ENCODE measurements around the gene E2F8.

The E2F8 gene

GRCh38 chr11:19201737-19202605 lies 38.8 kb downstream of the E2F8 start, which contains the start of gene CSRP3:
CSRP3 (minus strand) TSS chr11:19201983; CDS start chr11:19192448, 9,535 bp downstream.
- Histone ChIP-seq H3K36me3 (ENCODE audit: control insufficient read depth, insufficient read depth, low read length) (no peaks in the 10 kb centered on the region), H3K4me1 (ENCODE audit: control insufficient read depth, insufficient read depth, low read length) (no peaks in the 10 kb centered on the region), H3K9me3 (ENCODE audit: control insufficient read depth, insufficient read depth, low read length) (no peaks in the 10 kb centered on the region), H3K27ac (ENCODE audit: low read length) (no peak within 1 kb of the TSS), H3K27me3 (ENCODE audit: control insufficient read depth, insufficient read depth, low read length) (no peaks in the 10 kb centered on the region), H3K4me3 (ENCODE audit: low read length) (no peak within 1 kb of the TSS)
- no CpG with 5 or more reads among the region's 7 CpGs for WGBS (ENCODE audit: insufficient coverage, insufficient read length)
- DNase-seq (ENCODE audit: low read depth, low spot score) = no peak

DNA sequence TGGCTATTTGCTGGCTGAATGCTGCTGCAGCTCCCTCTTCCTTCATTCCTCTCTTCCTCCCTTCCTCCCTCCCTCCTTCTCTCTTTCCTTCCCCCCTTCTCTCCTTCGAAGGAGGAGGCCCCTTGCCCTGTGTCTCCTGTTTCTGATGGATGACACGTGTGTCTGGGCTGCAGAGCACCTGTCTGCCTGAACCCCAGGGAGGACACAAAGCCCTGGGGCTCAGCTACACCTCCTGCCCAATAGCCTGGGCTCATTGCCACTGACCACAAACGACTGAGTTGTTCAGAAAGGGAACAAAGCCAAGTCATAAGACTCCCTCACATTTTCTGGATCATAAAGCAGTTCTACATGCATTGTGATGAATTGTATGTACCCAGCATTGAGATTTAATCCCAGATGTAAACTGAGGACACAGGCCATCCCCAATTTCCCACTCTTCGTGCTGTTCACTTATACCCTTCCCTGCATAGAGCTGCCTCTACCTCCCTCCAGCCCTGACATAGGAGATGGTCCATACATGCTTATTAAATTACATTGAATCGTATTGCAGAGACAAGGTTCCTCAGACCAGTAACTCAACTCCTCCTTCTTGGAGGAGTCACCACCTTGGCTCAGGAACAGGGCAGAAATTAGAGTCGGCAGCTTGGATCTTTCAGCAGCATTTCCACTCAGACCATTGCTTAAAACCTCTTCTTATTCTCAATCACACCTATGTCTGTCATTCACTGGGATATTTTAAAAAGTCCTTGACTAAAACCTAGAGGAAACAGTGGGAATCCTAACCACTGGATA lies 40.1 kb downstream of the E2F8 start:
- H3K36me3 ChIP-seq (ENCODE audit: control insufficient read depth, insufficient read depth, low read length) = no peaks in the 10 kb centered on the region
- WGBS (ENCODE audit: insufficient coverage, insufficient read length) = no CpG with 5 or more reads among the region's 6 CpGs
- H3K4me3 ChIP-seq (ENCODE audit: low read length) = no peak overlapping the region
- H3K27me3 ChIP-seq (ENCODE audit: control insufficient read depth, insufficient read depth, low read length) = no peaks in the 10 kb centered on the region
- no peaks in the 10 kb centered on the region for H3K9me3 ChIP-seq (ENCODE audit: control insufficient read depth, insufficient read depth, low read length)
- no peak overlapping the region for H3K27ac ChIP-seq (ENCODE audit: low read length)
- H3K4me1 ChIP-seq (ENCODE audit: control insufficient read depth, insufficient read depth, low read length) = no peaks in the 10 kb centered on the region
- no peak for DNase-seq (ENCODE audit: low read depth, low spot score)

- no peaks in the 10 kb centered on the region for H3K27me3 ChIP-seq (ENCODE audit: control insufficient read depth, insufficient read depth, low read length)
- H3K4me1 ChIP-seq (ENCODE audit: control insufficient read depth, insufficient read depth, low read length) = no peaks in the 10 kb centered on the region
- no CpG with 5 or more reads among the region's 3 CpGs for WGBS (ENCODE audit: insufficient coverage, insufficient read length)
- no peaks in the 10 kb centered on the region for H3K9me3 ChIP-seq (ENCODE audit: control insufficient read depth, insufficient read depth, low read length)
- no peak for DNase-seq (ENCODE audit: low read depth, low spot score)
- no peaks in the 10 kb centered on the region for H3K36me3 ChIP-seq (ENCODE audit: control insufficient read depth, insufficient read depth, low read length)
- no peak overlapping the region for H3K27ac ChIP-seq (ENCODE audit: low read length)
- no peak overlapping the region for H3K4me3 ChIP-seq (ENCODE audit: low read length)
Observed at GRCh38 chr11:19199771-19200170, 41.0 kb downstream of the E2F8 start.

DNA sequence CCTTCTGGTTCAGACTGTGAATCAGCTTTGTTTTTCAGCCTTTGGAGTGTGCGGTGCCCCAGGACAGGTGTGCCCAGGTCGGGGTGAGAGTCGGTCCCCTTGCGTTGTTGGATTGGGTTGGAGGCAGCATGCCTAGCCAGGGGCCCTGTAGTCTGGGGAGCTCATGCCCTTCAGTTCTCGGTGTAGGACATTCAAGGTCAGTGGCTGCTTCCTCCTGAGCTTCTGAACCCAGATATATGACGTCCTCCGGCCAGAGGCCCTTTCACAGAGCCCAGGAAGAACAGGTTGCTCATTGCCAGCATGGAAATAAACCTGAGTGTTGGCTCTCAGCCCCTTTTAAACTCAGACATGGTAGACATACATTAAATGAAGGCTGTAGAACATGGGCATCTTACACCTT lies 41.7 kb downstream of the E2F8 start:
- H3K36me3 ChIP-seq (ENCODE audit: control insufficient read depth, insufficient read depth, low read length) = no peaks in the 10 kb centered on the region
- H3K27me3 ChIP-seq (ENCODE audit: control insufficient read depth, insufficient read depth, low read length) = no peaks in the 10 kb centered on the region
- H3K9me3 ChIP-seq (ENCODE audit: control insufficient read depth, insufficient read depth, low read length) = no peaks in the 10 kb centered on the region
- DNase-seq (ENCODE audit: low read depth, low spot score) = no peak
- H3K27ac ChIP-seq (ENCODE audit: low read length) = no peak overlapping the region
- no peak overlapping the region for H3K4me3 ChIP-seq (ENCODE audit: low read length)
- WGBS (ENCODE audit: insufficient coverage, insufficient read length) = no CpG with 5 or more reads among the region's 7 CpGs
- H3K4me1 ChIP-seq (ENCODE audit: control insufficient read depth, insufficient read depth, low read length) = no peaks in the 10 kb centered on the region

GRCh38 chr11:19196432-19196831 lies 44.3 kb downstream of the E2F8 start:
- H3K36me3 ChIP-seq (ENCODE audit: control insufficient read depth, insufficient read depth, low read length) = no peaks in the 10 kb centered on the region
- no CpG with 5 or more reads among the region's 6 CpGs for WGBS (ENCODE audit: insufficient coverage, insufficient read length)

DNA sequence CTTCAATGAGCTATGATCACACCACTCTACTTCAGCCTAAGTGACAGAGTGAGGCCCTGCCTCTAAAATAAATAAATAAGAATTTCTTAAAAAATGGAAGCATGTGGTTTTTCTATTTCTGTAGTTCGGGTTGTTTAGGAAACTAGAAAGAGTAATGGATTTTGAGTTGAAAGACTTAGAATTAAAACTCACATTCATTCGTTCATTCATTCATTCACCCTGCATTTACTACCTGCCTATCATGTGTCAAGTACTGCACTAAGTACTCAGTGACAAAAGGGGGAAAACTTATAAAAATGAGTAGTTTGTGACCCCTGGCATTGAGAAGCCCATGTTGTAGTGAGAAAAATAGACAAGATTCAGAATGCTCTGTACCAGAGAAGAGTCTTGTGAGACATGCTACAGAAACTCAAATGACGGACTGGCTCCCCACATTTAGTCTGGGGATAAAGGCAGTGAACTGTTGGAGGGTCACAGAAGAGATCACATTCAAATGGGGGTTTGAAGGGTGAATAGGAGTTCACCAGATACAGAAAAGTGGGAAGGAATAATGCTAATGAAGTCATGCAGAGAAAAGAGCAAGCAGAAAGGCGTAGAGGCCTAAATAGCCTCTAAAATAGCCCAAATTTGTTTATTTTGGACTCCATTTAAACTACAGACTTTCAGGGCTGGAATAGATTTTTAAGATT lies 46.0 kb downstream of the E2F8 start:
- no peaks in the 10 kb centered on the region for H3K27me3 ChIP-seq (ENCODE audit: control insufficient read depth, insufficient read depth, low read length)
- no peak overlapping the region for H3K27ac ChIP-seq (ENCODE audit: low read length)
- no peaks in the 10 kb centered on the region for H3K9me3 ChIP-seq (ENCODE audit: control insufficient read depth, insufficient read depth, low read length)
- H3K4me1 ChIP-seq (ENCODE audit: control insufficient read depth, insufficient read depth, low read length) = no peaks in the 10 kb centered on the region
- no peak overlapping the region for H3K4me3 ChIP-seq (ENCODE audit: low read length)
- no CpG with 5 or more reads among the region's 4 CpGs for WGBS (ENCODE audit: insufficient coverage, insufficient read length)
- H3K36me3 ChIP-seq (ENCODE audit: control insufficient read depth, insufficient read depth, low read length) = no peaks in the 10 kb centered on the region
- no peak for DNase-seq (ENCODE audit: low read depth, low spot score)

More at GRCh38 chr11:19196432-19196831, 44.3 kb downstream of the E2F8 start:
- no peak for DNase-seq (ENCODE audit: low read depth, low spot score)
- Histone ChIP-seq H3K9me3 (ENCODE audit: control insufficient read depth, insufficient read depth, low read length) (no peaks in the 10 kb centered on the region), H3K27ac (ENCODE audit: low read length) (no peak overlapping the region), H3K4me1 (ENCODE audit: control insufficient read depth, insufficient read depth, low read length) (no peaks in the 10 kb centered on the region), H3K27me3 (ENCODE audit: control insufficient read depth, insufficient read depth, low read length) (no peaks in the 10 kb centered on the region), H3K4me3 (ENCODE audit: low read length) (no peak overlapping the region)

- Histone ChIP-seq H3K4me3 (ENCODE audit: low read length) (no peak overlapping the region), H3K9me3 (ENCODE audit: control insufficient read depth, insufficient read depth, low read length) (no peaks in the 10 kb centered on the region), H3K4me1 (ENCODE audit: control insufficient read depth, insufficient read depth, low read length) (no peaks in the 10 kb centered on the region), H3K27me3 (ENCODE audit: control insufficient read depth, insufficient read depth, low read length) (no peaks in the 10 kb centered on the region), H3K27ac (ENCODE audit: low read length) (no peak overlapping the region), H3K36me3 (ENCODE audit: control insufficient read depth, insufficient read depth, low read length) (no peaks in the 10 kb centered on the region)
- DNase-seq (ENCODE audit: low read depth, low spot score) = no peak
- no CpG with 5 or more reads among the region's 2 CpGs for WGBS (ENCODE audit: insufficient coverage, insufficient read length)
Observed at GRCh38 chr11:19193916-19194315, 46.8 kb downstream of the E2F8 start.

- no peak overlapping the region for H3K4me3 ChIP-seq (ENCODE audit: low read length)
- H3K4me1 ChIP-seq (ENCODE audit: control insufficient read depth, insufficient read depth, low read length) = no peaks in the 10 kb centered on the region
- no peaks in the 10 kb centered on the region for H3K27me3 ChIP-seq (ENCODE audit: control insufficient read depth, insufficient read depth, low read length)
- H3K36me3 ChIP-seq (ENCODE audit: control insufficient read depth, insufficient read depth, low read length) = no peaks in the 10 kb centered on the region
- no CpG with 5 or more reads among the region's 7 CpGs for WGBS (ENCODE audit: insufficient coverage, insufficient read length)
- no peaks in the 10 kb centered on the region for H3K9me3 ChIP-seq (ENCODE audit: control insufficient read depth, insufficient read depth, low read length)
- H3K27ac ChIP-seq (ENCODE audit: low read length) = no peak overlapping the region
- DNase-seq (ENCODE audit: low read depth, low spot score) = no peak
Observed at GRCh38 chr11:19191530-19192169, 49.1 kb downstream of the E2F8 start.

DNA sequence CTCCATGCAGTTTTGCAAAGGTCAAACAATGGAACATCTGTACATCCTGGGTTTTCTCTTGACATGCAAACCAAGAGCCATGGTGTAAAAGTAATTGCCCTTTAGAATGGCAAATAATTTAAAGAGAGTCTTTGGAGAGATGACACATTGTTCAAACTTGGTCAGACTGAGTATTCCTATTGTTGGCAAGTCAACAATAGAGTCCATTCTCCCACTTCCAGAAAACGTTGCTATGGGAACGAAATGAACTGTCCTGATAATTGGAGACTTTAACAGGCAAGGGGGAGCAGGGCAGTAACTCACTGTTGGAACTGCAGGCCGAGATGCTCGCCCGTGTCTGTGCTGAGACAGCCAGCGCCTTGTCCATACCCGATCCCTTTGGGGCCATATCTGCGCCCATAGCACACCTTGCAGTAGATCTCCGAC lies 52.9 kb downstream of the E2F8 start:
- Histone ChIP-seq H3K27me3 (ENCODE audit: control insufficient read depth, insufficient read depth, low read length) (no peaks in the 10 kb centered on the region), H3K27ac (ENCODE audit: low read length) (no peak overlapping the region), H3K4me1 (ENCODE audit: control insufficient read depth, insufficient read depth, low read length) (no peaks in the 10 kb centered on the region), H3K9me3 (ENCODE audit: control insufficient read depth, insufficient read depth, low read length) (no peaks in the 10 kb centered on the region), H3K4me3 (ENCODE audit: low read length) (no peak overlapping the region), H3K36me3 (ENCODE audit: control insufficient read depth, insufficient read depth, low read length) (no peaks in the 10 kb centered on the region)
- DNase-seq (ENCODE audit: low read depth, low spot score) = no peak
- no CpG with 5 or more reads among the region's 9 CpGs for WGBS (ENCODE audit: insufficient coverage, insufficient read length)
